ENCODE data around the gene POU5F2. TPM values are rescaled to one million over a fixed set of nuclear protein-coding genes. Genes with fewer than 3 reads are reported as not detected.

The POU5F2 gene
- total and polyA plus RNA-seq, 2 donors (not counting 1 experiment from before 2014, with no cell fraction given), result 0.12 to 4.6 TPM

GRCh38 chr5:93789173-93790067, 48.0 kb upstream of the POU5F2 start:
- TF ChIP-seq CTCF (IDR thresholded peaks at IDR 0.05) (no peak), EZH2 (IDR thresholded peaks at IDR 0.05; ENCODE audit: borderline replicate concordance, insufficient read depth, low read depth, low read length, poor library complexity, severe bottlenecking) (no peak)
- no CpG with 5 or more reads among the region's 5 CpGs for WGBS (ENCODE audit: insufficient coverage)
- Histone ChIP-seq H3K27me3 (replicated peaks in 1 of 4; ENCODE audit: control extremely low read depth in 1 of 4, control insufficient read depth in 3 of 4, insufficient read depth in 4 of 4, low read length in 3 of 4) (no peaks in the 10 kb centered on the region), H3K36me3 (replicated peaks in 1 of 2; ENCODE audit: control extremely low read depth in 1 of 2, control insufficient read depth in 1 of 2, extremely low read depth in 1 of 2, insufficient read depth in 2 of 2, low read length in 1 of 2) (no peaks in the 10 kb centered on the region), H3K79me2 (ENCODE audit: control insufficient read depth, insufficient read depth, low read length) (no peaks in the 10 kb centered on the region), H3K9me3 (ENCODE audit: control extremely low read depth in 1 of 3, control insufficient read depth in 2 of 3, insufficient read depth in 1 of 3, low read length in 2 of 3) (no peaks in the 10 kb centered on the region), H3K4me2 (replicated peaks; ENCODE audit: low read depth, low read length, poor library complexity, severe bottlenecking) (no peak overlapping the region), H3K4me3 (ENCODE audit: control extremely low read depth in 1 of 5, extremely low read depth in 1 of 5, insufficient read depth in 1 of 5, low read depth in 2 of 5, low read length in 4 of 5) (no peak overlapping the region), H3K4me1 (ENCODE audit: control insufficient read depth in 2 of 2, insufficient read depth in 2 of 2, low read length in 2 of 2) (no peaks in the 10 kb centered on the region), H4K20me1 (ENCODE audit: control insufficient read depth, insufficient read depth, low read length, poor library complexity, severe bottlenecking) (no peaks in the 10 kb centered on the region), H3K27ac (ENCODE audit: low read length in 2 of 2) (no peak overlapping the region), H3K9ac (ENCODE audit: low read length) (no peak overlapping the region), H2AFZ (ENCODE audit: insufficient read depth, low read depth, low read length, poor library complexity, severe bottlenecking) (no peak overlapping the region)
- intact Hi-C loops (cut with micrococcal nuclease), result no loop called here
- CTCF ChIA-PET, result no interaction called here
- POLR2A ChIA-PET, result no interaction called here
- no peaks in the 10 kb centered on the region for H3K9me3 Mint-ChIP-seq (ENCODE audit: insufficient read depth)
- no peak overlapping the region for H3K4me3 Mint-ChIP-seq
- H3K27ac Mint-ChIP-seq, result no peak overlapping the region
- peaks cover 2% of the 10 kb centered on the region for H3K4me1 Mint-ChIP-seq
- no peaks in the 10 kb centered on the region for H3K27me3 Mint-ChIP-seq
- DNase-seq, result no peak
- ATAC-seq (ENCODE audit: low read depth), result no peak

GRCh38 chr5:93787598-93787997, 46.2 kb upstream of the POU5F2 start:
- Histone ChIP-seq H3K36me3 (replicated peaks in 1 of 2; ENCODE audit: control extremely low read depth in 1 of 2, control insufficient read depth in 1 of 2, extremely low read depth in 1 of 2, insufficient read depth in 2 of 2, low read length in 1 of 2) (peaks cover 4 to 12% of the 10 kb centered on the region in 2 experiments), H3K4me1 (ENCODE audit: control insufficient read depth in 2 of 2, insufficient read depth in 2 of 2, low read length in 2 of 2) (no peaks in the 10 kb centered on the region), H3K9me3 (ENCODE audit: control extremely low read depth in 1 of 3, control insufficient read depth in 2 of 3, insufficient read depth in 1 of 3, low read length in 2 of 3) (no peaks in the 10 kb centered on the region), H4K20me1 (ENCODE audit: control insufficient read depth, insufficient read depth, low read length, poor library complexity, severe bottlenecking) (no peaks in the 10 kb centered on the region), H3K4me2 (replicated peaks; ENCODE audit: low read depth, low read length, poor library complexity, severe bottlenecking) (no peak overlapping the region), H3K27me3 (replicated peaks in 1 of 4; ENCODE audit: control extremely low read depth in 1 of 4, control insufficient read depth in 3 of 4, insufficient read depth in 4 of 4, low read length in 3 of 4) (no peaks in the 10 kb centered on the region), H3K79me2 (ENCODE audit: control insufficient read depth, insufficient read depth, low read length) (no peaks in the 10 kb centered on the region), H3K4me3 (ENCODE audit: control extremely low read depth in 1 of 5, extremely low read depth in 1 of 5, insufficient read depth in 1 of 5, low read depth in 2 of 5, low read length in 4 of 5) (no peak overlapping the region), H2AFZ (ENCODE audit: insufficient read depth, low read depth, low read length, poor library complexity, severe bottlenecking) (no peak overlapping the region), H3K27ac (ENCODE audit: low read length in 2 of 2) (no peak overlapping the region), H3K9ac (ENCODE audit: low read length) (no peak overlapping the region)
- DNase-seq, result no peak
- ATAC-seq (ENCODE audit: low read depth), result no peak
- Mint-ChIP-seq H3K9me3 (ENCODE audit: insufficient read depth) (no peaks in the 10 kb centered on the region), H3K4me3 (no peak overlapping the region), H3K27ac (no peak overlapping the region), H3K4me1 (peaks cover 2% of the 10 kb centered on the region), H3K27me3 (no peaks in the 10 kb centered on the region)
- POLR2A ChIA-PET, result no interaction called here
- CTCF ChIA-PET, result no interaction called here
- TF ChIP-seq CTCF (IDR thresholded peaks at IDR 0.05), result no peak
- TF ChIP-seq EZH2 (IDR thresholded peaks at IDR 0.05; ENCODE audit: borderline replicate concordance, insufficient read depth, low read depth, low read length, poor library complexity, severe bottlenecking), result no peak
- intact Hi-C loops (cut with micrococcal nuclease), result no loop called here
- whole genome bisulfite sequencing (ENCODE audit: insufficient coverage), result no CpG with 5 or more reads among the region's 1 CpG

Measured in B cell (primary cell).